BLaER1 treated with 17β-estradiol and CSF1 and Interleukin-3, amounts not matched to agents 10 nM and 100 nM (cell line): ENCODE measurements around the gene PLCL2.
"Not testable (repeated sequence)": the region's sequence is repeated elsewhere in the genome, so short reads cannot be mapped to it uniquely, and the experiment has no call there.

Experiments
- H3K27ac ChIP-seq, 11 experiments: shearing (Covaris generic); formaldehyde crosslinking; 2 replicates each; pipeline ENCODE4 v1.8.1; 2022
- H3K27me3 ChIP-seq, 11 experiments: shearing (Covaris generic); formaldehyde crosslinking; 2 replicates each; pipeline ENCODE4 v1.8.1; 2022
- H3K36me3 ChIP-seq, 11 experiments: shearing (Covaris generic); formaldehyde crosslinking; 2 replicates each; pipeline ENCODE4 v1.8.1; 2022
- H3K4me1 ChIP-seq, 10 experiments: shearing (Covaris generic); formaldehyde crosslinking; 2 replicates each; pipeline ENCODE4 v1.8.1; 2022
- H3K4me2 ChIP-seq, 11 experiments: shearing (Covaris generic); formaldehyde crosslinking; 2 replicates each; pipeline ENCODE4 v1.8.1; 2022
- H3K4me3 ChIP-seq, 10 experiments: shearing (Covaris generic); formaldehyde crosslinking; 2 replicates each; pipeline ENCODE4 v1.8.1; 2022
- H3K9ac ChIP-seq, 11 experiments: shearing (Covaris generic); formaldehyde crosslinking; 2 replicates each; pipeline ENCODE4 v1.8.1; 2022
- H3K9me3 ChIP-seq, 11 experiments: shearing (Covaris generic); formaldehyde crosslinking; replicated peaks in 1 of 11; 2 replicates each; pipeline ENCODE4 v1.8.1; 2022
- H4K20me1 ChIP-seq, 11 experiments: shearing (Covaris generic); formaldehyde crosslinking; 2 replicates each; pipeline ENCODE4 v1.8.1; 2022
- Cebpa-rat ChIP-seq, 11 experiments: shearing (Covaris generic); IDR thresholded peaks; 2 replicates each; pipeline ENCODE4 v1.8.1; 2022

The PLCL2 gene

GRCh38 chr3:16940769-16941700, 56.3 kb downstream of the PLCL2 start:
- peaks cover 0 to 13% (median 0%) of the 10 kb centered on the region in 11 experiments; a peak in 3 of 22 replicates for H3K36me3 ChIP-seq
- H3K27me3 ChIP-seq: no peaks in the 10 kb centered on the region
- no peak overlapping the region for H3K9ac ChIP-seq
- H3K4me2 ChIP-seq: no peak overlapping the region
- peaks cover 17 to 45% (median 25%) of the 10 kb centered on the region in 10 experiments for H3K4me1 ChIP-seq
- H4K20me1 ChIP-seq: peaks cover 0 to 94% (median 29%) of the 10 kb centered on the region in 11 experiments; a peak in 15 of 22 replicates
- H3K4me3 ChIP-seq: no peak overlapping the region
- H3K27ac ChIP-seq: no peak overlapping the region
- TF ChIP-seq Cebpa-rat (IDR thresholded peaks at IDR 0.05): no peak
- H3K9me3 ChIP-seq: no peaks in the 10 kb centered on the region

GRCh38 chr3:16942955-16943354, 58.2 kb downstream of the PLCL2 start:
- H3K27me3 ChIP-seq: no peaks in the 10 kb centered on the region
- H4K20me1 ChIP-seq: peaks cover 0 to 92% (median 20%) of the 10 kb centered on the region in 11 experiments; a peak in 14 of 22 replicates
- no peak overlapping the region for H3K4me2 ChIP-seq
- no peak for TF ChIP-seq Cebpa-rat (IDR thresholded peaks at IDR 0.05)
- no peak overlapping the region for H3K9ac ChIP-seq
- H3K9me3 ChIP-seq: no peaks in the 10 kb centered on the region
- no peak overlapping the region for H3K4me3 ChIP-seq
- peaks cover 0 to 26% (median 7%) of the 10 kb centered on the region in 10 experiments; a peak in 11 of 20 replicates for H3K4me1 ChIP-seq
- H3K27ac ChIP-seq: no peak overlapping the region
- peaks cover 0 to 15% (median 0%) of the 10 kb centered on the region in 11 experiments; a peak in 3 of 22 replicates for H3K36me3 ChIP-seq

GRCh38 chr3:16943857-16944256, 59.1 kb downstream of the PLCL2 start:
- Histone ChIP-seq H3K9me3 (no peaks in the 10 kb centered on the region), H3K4me1 (peaks cover 0 to 19% (median 7%) of the 10 kb centered on the region in 10 experiments; a peak in 9 of 20 replicates), H3K4me2 (no peak overlapping the region), H3K27ac (no peak overlapping the region), H4K20me1 (peaks cover 0 to 90% (median 20%) of the 10 kb centered on the region in 11 experiments; a peak in 14 of 22 replicates), H3K4me3 (no peak overlapping the region), H3K9ac (no peak overlapping the region), H3K27me3 (no peaks in the 10 kb centered on the region), H3K36me3 (peaks cover 0 to 15% (median 0%) of the 10 kb centered on the region in 11 experiments; a peak in 3 of 22 replicates)
- no peak for TF ChIP-seq Cebpa-rat (IDR thresholded peaks at IDR 0.05)

- peaks cover 0 to 14% (median 6%) of the 10 kb centered on the region in 10 experiments; a peak in 9 of 20 replicates for H3K4me1 ChIP-seq
- no peak for TF ChIP-seq Cebpa-rat (IDR thresholded peaks at IDR 0.05)
- peaks cover 0 to 90% (median 20%) of the 10 kb centered on the region in 11 experiments; a peak in 14 of 22 replicates for H4K20me1 ChIP-seq
- no peak overlapping the region for H3K4me2 ChIP-seq
- no peak overlapping the region for H3K9ac ChIP-seq
- H3K27me3 ChIP-seq: no peaks in the 10 kb centered on the region
- no peak overlapping the region for H3K4me3 ChIP-seq
- H3K27ac ChIP-seq: no peak overlapping the region
- no peaks in the 10 kb centered on the region for H3K9me3 ChIP-seq
- peaks cover 0 to 15% (median 0%) of the 10 kb centered on the region in 11 experiments; a peak in 3 of 22 replicates for H3K36me3 ChIP-seq
Measured at GRCh38 chr3:16944356-16944755, 59.6 kb downstream of the PLCL2 start.

GRCh38 chr3:16945330-16945729, 60.6 kb downstream of the PLCL2 start:
- no peak overlapping the region for H3K4me2 ChIP-seq

GRCh38 chr3:16950282-16950681, 65.5 kb downstream of the PLCL2 start:
- H3K36me3 ChIP-seq: 0 out of 22 replicates have a peak, but pooled peaks cover 0 to 7% (median 0%) of the 10 kb centered on the region in 11 experiments
- H3K4me1 ChIP-seq: no peaks in the 10 kb centered on the region
- peaks cover 0 to 16% (median 8%) of the 10 kb centered on the region in 11 experiments; a peak in 11 of 22 replicates for H3K9me3 ChIP-seq
- no peak overlapping the region for H3K4me3 ChIP-seq
- no peak overlapping the region for H3K9ac ChIP-seq
- H3K27me3 ChIP-seq: no peaks in the 10 kb centered on the region
- no peak for TF ChIP-seq Cebpa-rat (IDR thresholded peaks at IDR 0.05)
- H3K4me2 ChIP-seq: no peak overlapping the region
- no peak overlapping the region for H3K27ac ChIP-seq
- H4K20me1 ChIP-seq: peaks cover 0 to 59% (median 5%) of the 10 kb centered on the region in 11 experiments; a peak in 9 of 22 replicates

More at GRCh38 chr3:16945330-16945729, 60.6 kb downstream of the PLCL2 start:
- H4K20me1 ChIP-seq: peaks cover 0 to 90% (median 14%) of the 10 kb centered on the region in 11 experiments; a peak in 14 of 22 replicates
- peaks cover 0 to 15% (median 0%) of the 10 kb centered on the region in 11 experiments; a peak in 3 of 22 replicates for H3K36me3 ChIP-seq
- no peak for TF ChIP-seq Cebpa-rat (IDR thresholded peaks at IDR 0.05)
- no peaks in the 10 kb centered on the region for H3K27me3 ChIP-seq
- H3K4me1 ChIP-seq: peaks cover 0 to 6% (median 0%) of the 10 kb centered on the region in 10 experiments; a peak in 2 of 20 replicates
- H3K9ac ChIP-seq: no peak overlapping the region
- no peak overlapping the region for H3K4me3 ChIP-seq
- no peak overlapping the region for H3K27ac ChIP-seq
- no peaks in the 10 kb centered on the region for H3K9me3 ChIP-seq

GRCh38 chr3:16950845-16951244, 66.1 kb downstream of the PLCL2 start:
- Histone ChIP-seq H4K20me1 (peaks cover 0 to 53% (median 5%) of the 10 kb centered on the region in 11 experiments; a peak in 9 of 22 replicates), H3K4me3 (no peak overlapping the region), H3K9ac (no peak overlapping the region), H3K36me3 (0 out of 22 replicates have a peak, but pooled peaks cover 0 to 4% (median 0%) of the 10 kb centered on the region in 11 experiments), H3K27ac (no peak overlapping the region), H3K4me2 (no peak overlapping the region), H3K27me3 (no peaks in the 10 kb centered on the region), H3K9me3 (peaks cover 0 to 16% (median 8%) of the 10 kb centered on the region in 11 experiments; a peak in 11 of 22 replicates), H3K4me1 (no peaks in the 10 kb centered on the region)
- TF ChIP-seq Cebpa-rat (IDR thresholded peaks at IDR 0.05): no peak

GRCh38 chr3:16957852-16958251, 73.1 kb downstream of the PLCL2 start:
- peaks cover 0 to 31% (median 0%) of the 10 kb centered on the region in 11 experiments; a peak in 7 of 22 replicates for H4K20me1 ChIP-seq

GRCh38 chr3:16960125-16960524, 75.4 kb downstream of the PLCL2 start:
- no peaks in the 10 kb centered on the region for H3K4me1 ChIP-seq
- H3K9ac ChIP-seq: no peak overlapping the region
- no peaks in the 10 kb centered on the region for H3K27me3 ChIP-seq
- peaks cover 0 to 24% (median 12%) of the 10 kb centered on the region in 11 experiments; a peak in 15 of 22 replicates for H3K9me3 ChIP-seq
- no peak for TF ChIP-seq Cebpa-rat (IDR thresholded peaks at IDR 0.05)
- peaks cover 0 to 31% (median 0%) of the 10 kb centered on the region in 11 experiments; a peak in 7 of 22 replicates for H4K20me1 ChIP-seq
- no peak overlapping the region for H3K27ac ChIP-seq
- H3K4me3 ChIP-seq: no peak overlapping the region
- H3K36me3 ChIP-seq: peaks cover 0 to 7% (median 0%) of the 10 kb centered on the region in 11 experiments; a peak in 2 of 22 replicates
- no peak overlapping the region for H3K4me2 ChIP-seq

More at GRCh38 chr3:16957852-16958251, 73.1 kb downstream of the PLCL2 start:
- H3K27me3 ChIP-seq, H3K27ac ChIP-seq, H3K4me1 ChIP-seq, H3K9ac ChIP-seq, H3K36me3 ChIP-seq, H3K4me3 ChIP-seq, H3K4me2 ChIP-seq: not testable (repeated sequence)
- peaks cover 4 to 24% (median 15%) of the 10 kb centered on the region in 11 experiments; a peak in 17 of 22 replicates for H3K9me3 ChIP-seq
